Colonic mucosa (tissue), 4 donors: Measurements from ENCODE around the gene SPTBN1. TPM values are rescaled to one million over a fixed set of nuclear protein-coding genes. Genes with fewer than 3 reads are reported as not detected.

Source experiments
- DNase-seq: peaks from one replicate; pipeline ENCODE4 v3.0.0-alpha.2; 2020
- H3K27ac ChIP-seq: fragments of 200-600 bp; one replicate; pipeline ENCODE4 v1.8.0; 2021
- H3K27me3 ChIP-seq: fragments of 200-600 bp; one replicate; pipeline ENCODE4 v1.8.0; 2021
- H3K36me3 ChIP-seq: fragments of 200-600 bp; one replicate; pipeline ENCODE4 v1.8.0; 2021
- H3K4me1 ChIP-seq: fragments of 200-600 bp; one replicate; pipeline ENCODE4 v1.8.0; 2021; ENCODE audit warnings: mild to moderate bottlenecking
- H3K4me3 ChIP-seq: fragments of 200-600 bp; one replicate; pipeline ENCODE4 v1.8.0; 2021
- H3K9ac ChIP-seq, 2 donors: one replicate each; pipeline ENCODE4 v1.7.0; 2013; ENCODE audit warnings: control low read depth in 2 of 2, low read depth in 2 of 2, low read length in 2 of 2
- H3K9me3 ChIP-seq: fragments of 200-600 bp; one replicate; pipeline ENCODE4 v1.8.0; 2021
- CTCF ChIP-seq: fragments of 200-600 bp; IDR thresholded peaks from one replicate; pipeline ENCODE4 v1.8.0; 2022; ENCODE audit warnings: antibody characterized with exemption, mild to moderate bottlenecking
- intact Hi-C: fragments of 100-400 bp; cut with DNase I; formaldehyde crosslinking; loops from one replicate; pipeline ENCODE4 v1.14.1; 2022
- total RNA-seq, 2 donors: library from RNA; stranded (reverse); fragmentation: NEBNext Ultra II Directional in 1 of 2; extraction: Animal tissue kit (Norgen Biotek cat#: 25700) in 1 of 2; gene quantifications; one replicate each; pipeline ENCODE4 v1.2.1, GENCODE V29; 2021
- donor health status: healthy.
- donor health status: DM: no; HTN: no; CAD: no.
- donor health status: DM: no; HTN: no; CAD: no.

The SPTBN1 gene
- total RNA-seq, 2 donors from 2014 or later, result 325 to 338 TPM

GRCh38 chr2:54617409-54617808 is 161.3 kb downstream of the SPTBN1 start:
- intact Hi-C loops, result no loop called here
- H3K4me1 ChIP-seq, result no peaks in the 10 kb centered on the region
- no peak overlapping the region for H3K4me3 ChIP-seq
- no peaks in the 10 kb centered on the region for H3K36me3 ChIP-seq
- TF ChIP-seq CTCF, result no peak
- no peak overlapping the region for H3K27ac ChIP-seq
- DNase-seq, result no peak
- no peak overlapping the region for H3K9ac ChIP-seq
- no peaks in the 10 kb centered on the region for H3K9me3 ChIP-seq
- H3K27me3 ChIP-seq, result no peaks in the 10 kb centered on the region

- no peak overlapping the region for H3K4me3 ChIP-seq
- no peaks in the 10 kb centered on the region for H3K9me3 ChIP-seq
- H3K4me1 ChIP-seq, result no peaks in the 10 kb centered on the region
- H3K27me3 ChIP-seq, result no peaks in the 10 kb centered on the region
- no peak for TF ChIP-seq CTCF
- DNase-seq, result no peak
- intact Hi-C loops, result no loop called here
- H3K9ac ChIP-seq, result no peak overlapping the region
- peaks cover 8% of the 10 kb centered on the region for H3K36me3 ChIP-seq
- H3K27ac ChIP-seq, result no peak overlapping the region
Observed at GRCh38 chr2:54618646-54619565, 162.8 kb downstream of the SPTBN1 start.

GRCh38 chr2:54619660-54620231 is 163.6 kb downstream of the SPTBN1 start:
- intact Hi-C loops, result loop anchor here (10.0 kb wide), 1 partner anchor 95 kb away; no protein-coding TSS in a partner anchor

GRCh38 chr2:54620948-54621347 is 164.8 kb downstream of the SPTBN1 start:
- Histone ChIP-seq H3K9me3 (no peaks in the 10 kb centered on the region), H3K36me3 (peaks cover 18% of the 10 kb centered on the region), H3K9ac (no peak overlapping the region), H3K4me1 (no peaks in the 10 kb centered on the region), H3K27ac (no peak overlapping the region), H3K4me3 (no peak overlapping the region), H3K27me3 (no peaks in the 10 kb centered on the region)
- intact Hi-C loops, result loop anchor here (10.0 kb wide), 1 partner anchor 96 kb away; no protein-coding TSS in a partner anchor
- TF ChIP-seq CTCF, result no peak
- DNase-seq, result no peak

More at GRCh38 chr2:54619660-54620231, 163.6 kb downstream of the SPTBN1 start:
- no peak for DNase-seq
- no peak for TF ChIP-seq CTCF
- H3K36me3 ChIP-seq, result peaks cover 13% of the 10 kb centered on the region
- H3K4me3 ChIP-seq, result no peak overlapping the region
- no peaks in the 10 kb centered on the region for H3K9me3 ChIP-seq
- no peaks in the 10 kb centered on the region for H3K4me1 ChIP-seq
- no peaks in the 10 kb centered on the region for H3K27me3 ChIP-seq
- no peak overlapping the region for H3K9ac ChIP-seq
- H3K27ac ChIP-seq, result no peak overlapping the region

GRCh38 chr2:54624591-54625071 is 168.5 kb downstream of the SPTBN1 start:
- Histone ChIP-seq H3K9me3 (no peaks in the 10 kb centered on the region), H3K36me3 (peaks cover 25% of the 10 kb centered on the region), H3K4me1 (no peaks in the 10 kb centered on the region), H3K27ac (no peak overlapping the region), H3K9ac (no peak overlapping the region), H3K27me3 (no peaks in the 10 kb centered on the region), H3K4me3 (no peak overlapping the region)
- no peak for TF ChIP-seq CTCF
- no peak for DNase-seq
- intact Hi-C loops, result loop anchor here (10.0 kb wide), 1 partner anchor 100 kb away; no protein-coding TSS in a partner anchor
